HepG2 (cell line): ENCODE results near the gene TSGA10. TPM values are rescaled to one million over a fixed set of nuclear protein-coding genes. Genes with fewer than 3 reads are reported as not detected.
A peak's percentile ranks its signal among the peaks of the same experiment; 100 is the strongest.

ENCODE experiments used
- ARNT2 ChIP-seq: sonication (generic); formaldehyde crosslinking; IDR thresholded peaks from 2 replicates; pipeline ENCODE4 v1.8.0; 2022; ENCODE audit warnings: mild to moderate bottlenecking, low read depth, missing genetic modification reagents, moderate library complexity
- HOXD1 ChIP-seq: sonication (generic); formaldehyde crosslinking; IDR thresholded peaks from 2 replicates; pipeline ENCODE4 v1.5.0; 2020; ENCODE audit warnings: missing genetic modification reagents
- JDP2 ChIP-seq: sonication (generic); formaldehyde crosslinking; IDR thresholded peaks from 2 replicates; pipeline ENCODE4 v1.8.1; 2022; ENCODE audit warnings: missing genetic modification reagents, borderline replicate concordance
- KMT2A ChIP-seq: sonication (generic); formaldehyde crosslinking; IDR thresholded peaks from 2 replicates; pipeline ENCODE4 v1.4.0; 2020; ENCODE audit warnings: missing genetic modification reagents
- MIXL1 ChIP-seq: IDR thresholded peaks from 2 replicates; pipeline ENCODE4 v1.6.1; 2016
- PCBP1 ChIP-seq: fragments of 200-400 bp; formaldehyde crosslinking; IDR thresholded peaks from 2 replicates; pipeline ENCODE4 v1.6.1; 2017; ENCODE audit warnings: mild to moderate bottlenecking, low read depth, low read length, borderline replicate concordance
- SMARCE1 ChIP-seq: fragments of 450-650 bp; IDR thresholded peaks from 2 replicates; pipeline ENCODE4 v1.6.1; 2017; ENCODE audit warnings: borderline replicate concordance
- STAT5B ChIP-seq: sonication (generic); formaldehyde crosslinking; IDR thresholded peaks from 2 replicates; pipeline ENCODE4 v1.4.0; 2020; ENCODE audit warnings: missing genetic modification reagents
- ZFAT ChIP-seq: sonication (generic); formaldehyde crosslinking; conservative IDR thresholded peaks from 2 replicates; pipeline ENCODE4 v1.8.1; 2023; ENCODE audit warnings: missing genetic modification reagents, inconsistent platforms
- ZNF101 ChIP-seq: sonication (generic); formaldehyde crosslinking; IDR thresholded peaks from 2 replicates; pipeline ENCODE4 v1.4.0; 2020; ENCODE audit warnings: mild to moderate bottlenecking, low read depth, missing genetic modification reagents, borderline replicate concordance
- ZNF224 ChIP-seq: sonication (generic); formaldehyde crosslinking; IDR thresholded peaks from 2 replicates; pipeline ENCODE4 v1.5.0; 2020; ENCODE audit warnings: mild to moderate bottlenecking, missing genetic modification reagents
- ZNF232 ChIP-seq: sonication (generic); formaldehyde crosslinking; IDR thresholded peaks from 2 replicates; pipeline ENCODE4 v1.4.0; 2020; ENCODE audit warnings: missing genetic modification reagents, borderline replicate concordance
- ZNF292 ChIP-seq: sonication (generic); formaldehyde crosslinking; IDR thresholded peaks from 2 replicates; pipeline ENCODE4 v1.8.1; 2022; ENCODE audit warnings: mild to moderate bottlenecking, low read depth, missing genetic modification reagents, borderline replicate concordance
- ZNF317 ChIP-seq: sonication (generic); formaldehyde crosslinking; IDR thresholded peaks from 2 replicates; pipeline ENCODE4 v1.5.0; 2020; ENCODE audit warnings: mild to moderate bottlenecking, missing genetic modification reagents
- ZNF557 ChIP-seq: sonication (generic); formaldehyde crosslinking; IDR thresholded peaks from 2 replicates; pipeline ENCODE4 v1.4.0; 2020; ENCODE audit warnings: missing genetic modification reagents
- polyA plus RNA-seq, 8 experiments: library from polyadenylated mRNA; depleted of rRNA in 3 of 8; stranded (reverse) in 7 of 8; unstranded in 1 of 8; fragments of >200 nt; fragmentation: Illumina TruSeq in 4 of 8; extraction: Trizol in 4 of 8; gene quantifications; 2 replicates each; pipeline versions ENCODE4 v1.2.1 to v1.2.3, GENCODE V29; 2011 to 2016; ENCODE audit warnings: low read depth in 4 of 8, missing spikeins in 1 of 8, mixed read lengths in 1 of 8; ENCODE audit not compliant: insufficient read depth in 1 of 8
- total RNA-seq, 5 experiments: library from RNA; depleted of rRNA; stranded (reverse); fragments of >200 nt; fragmentation: Illumina TruSeq; extraction: Trizol; gene quantifications; 2 replicates each; pipeline ENCODE4 v1.2.3, GENCODE V29; 2016; ENCODE audit warnings: low read depth in 1 of 5
- TF ChIP-seq, protein P1 (sequence below): sonication (generic); formaldehyde crosslinking; IDR thresholded peaks from 2 replicates; pipeline ENCODE4 v1.4.0; 2020; ENCODE audit warnings: mild to moderate bottlenecking, missing genetic modification reagents
- TF ChIP-seq, protein P2 (sequence below): sonication (generic); formaldehyde crosslinking; conservative IDR thresholded peaks from 2 replicates; pipeline ENCODE4 v1.8.0; 2022; ENCODE audit warnings: mild to moderate bottlenecking, moderate library complexity, missing genetic modification reagents
- TF ChIP-seq, protein P3 (sequence below), 2 experiments: IDR thresholded peaks; 2 replicates each; pipeline ENCODE4 v1.6.1; 2011 to 2012; ENCODE audit warnings: low read length in 2 of 2, borderline replicate concordance in 1 of 2, low read depth in 1 of 2, mild to moderate bottlenecking in 1 of 2, moderate library complexity in 1 of 2

Gene TSGA10
- total and polyA plus RNA-seq, 2 of the 13 experiments (the other 11 are each of a cell fraction or from before 2014, with no cell fraction given): 4.7 to 13.1 TPM

DNA sequence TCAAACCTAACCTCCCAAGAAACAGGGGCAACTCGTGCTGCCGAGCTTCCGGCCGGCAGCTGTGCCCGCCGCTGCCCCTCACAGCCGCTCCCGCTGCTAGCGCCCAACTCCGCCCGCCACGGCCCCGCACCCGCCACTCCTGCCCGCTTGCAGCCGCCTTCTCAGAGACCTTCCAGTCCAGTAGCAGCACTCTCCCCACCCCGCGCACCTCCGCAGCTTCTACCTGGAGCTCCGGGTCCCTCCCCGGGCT lies 14.0 kb downstream of the TSGA10 start (continued):
- TF ChIP-seq ZNF557 (CRISPR knock-in tag): peak; percentile 59; the same call in 1 of the 2 replicates
- no peak for TF ChIP-seq MIXL1 (CRISPR knock-in tag)
- TF ChIP-seq PCBP1: no peak; the same call in 1 of the 2 replicates
- TF ChIP-seq ZNF224: peak; percentile 77; the same call in 1 of the 2 replicates
- TF ChIP-seq SMARCE1: no peak
- peak; percentile 94; the same call in 1 of the 2 replicates for TF ChIP-seq ZNF292 (CRISPR knock-in tag)
- TF ChIP-seq, protein P1, sequence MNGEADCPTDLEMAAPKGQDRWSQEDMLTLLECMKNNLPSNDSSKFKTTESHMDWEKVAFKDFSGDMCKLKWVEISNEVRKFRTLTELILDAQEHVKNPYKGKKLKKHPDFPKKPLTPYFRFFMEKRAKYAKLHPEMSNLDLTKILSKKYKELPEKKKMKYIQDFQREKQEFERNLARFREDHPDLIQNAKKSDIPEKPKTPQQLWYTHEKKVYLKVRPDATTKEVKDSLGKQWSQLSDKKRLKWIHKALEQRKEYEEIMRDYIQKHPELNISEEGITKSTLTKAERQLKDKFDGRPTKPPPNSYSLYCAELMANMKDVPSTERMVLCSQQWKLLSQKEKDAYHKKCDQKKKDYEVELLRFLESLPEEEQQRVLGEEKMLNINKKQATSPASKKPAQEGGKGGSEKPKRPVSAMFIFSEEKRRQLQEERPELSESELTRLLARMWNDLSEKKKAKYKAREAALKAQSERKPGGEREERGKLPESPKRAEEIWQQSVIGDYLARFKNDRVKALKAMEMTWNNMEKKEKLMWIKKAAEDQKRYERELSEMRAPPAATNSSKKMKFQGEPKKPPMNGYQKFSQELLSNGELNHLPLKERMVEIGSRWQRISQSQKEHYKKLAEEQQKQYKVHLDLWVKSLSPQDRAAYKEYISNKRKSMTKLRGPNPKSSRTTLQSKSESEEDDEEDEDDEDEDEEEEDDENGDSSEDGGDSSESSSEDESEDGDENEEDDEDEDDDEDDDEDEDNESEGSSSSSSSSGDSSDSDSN (CRISPR knock-in tag): peak; percentile 99
- peak; percentile 35; the same call in 1 of the 2 replicates for TF ChIP-seq STAT5B (CRISPR knock-in tag)
- peak; percentile 68; the same call in 1 of the 2 replicates for TF ChIP-seq HOXD1
- TF ChIP-seq JDP2: no peak
- TF ChIP-seq KMT2A (CRISPR knock-in tag): peak; percentile 86; the same call in 1 of the 2 replicates
- no peak for TF ChIP-seq ZNF317 (CRISPR knock-in tag)
- TF ChIP-seq, protein P2, sequence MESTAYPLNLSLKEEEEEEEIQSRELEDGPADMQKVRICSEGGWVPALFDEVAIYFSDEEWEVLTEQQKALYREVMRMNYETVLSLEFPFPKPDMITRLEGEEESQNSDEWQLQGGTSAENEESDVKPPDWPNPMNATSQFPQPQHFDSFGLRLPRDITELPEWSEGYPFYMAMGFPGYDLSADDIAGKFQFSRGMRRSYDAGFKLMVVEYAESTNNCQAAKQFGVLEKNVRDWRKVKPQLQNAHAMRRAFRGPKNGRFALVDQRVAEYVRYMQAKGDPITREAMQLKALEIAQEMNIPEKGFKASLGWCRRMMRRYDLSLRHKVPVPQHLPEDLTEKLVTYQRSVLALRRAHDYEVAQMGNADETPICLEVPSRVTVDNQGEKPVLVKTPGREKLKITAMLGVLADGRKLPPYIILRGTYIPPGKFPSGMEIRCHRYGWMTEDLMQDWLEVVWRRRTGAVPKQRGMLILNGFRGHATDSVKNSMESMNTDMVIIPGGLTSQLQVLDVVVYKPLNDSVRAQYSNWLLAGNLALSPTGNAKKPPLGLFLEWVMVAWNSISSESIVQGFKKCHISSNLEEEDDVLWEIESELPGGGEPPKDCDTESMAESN (CRISPR knock-in tag): no peak
- TF ChIP-seq, protein P3, sequence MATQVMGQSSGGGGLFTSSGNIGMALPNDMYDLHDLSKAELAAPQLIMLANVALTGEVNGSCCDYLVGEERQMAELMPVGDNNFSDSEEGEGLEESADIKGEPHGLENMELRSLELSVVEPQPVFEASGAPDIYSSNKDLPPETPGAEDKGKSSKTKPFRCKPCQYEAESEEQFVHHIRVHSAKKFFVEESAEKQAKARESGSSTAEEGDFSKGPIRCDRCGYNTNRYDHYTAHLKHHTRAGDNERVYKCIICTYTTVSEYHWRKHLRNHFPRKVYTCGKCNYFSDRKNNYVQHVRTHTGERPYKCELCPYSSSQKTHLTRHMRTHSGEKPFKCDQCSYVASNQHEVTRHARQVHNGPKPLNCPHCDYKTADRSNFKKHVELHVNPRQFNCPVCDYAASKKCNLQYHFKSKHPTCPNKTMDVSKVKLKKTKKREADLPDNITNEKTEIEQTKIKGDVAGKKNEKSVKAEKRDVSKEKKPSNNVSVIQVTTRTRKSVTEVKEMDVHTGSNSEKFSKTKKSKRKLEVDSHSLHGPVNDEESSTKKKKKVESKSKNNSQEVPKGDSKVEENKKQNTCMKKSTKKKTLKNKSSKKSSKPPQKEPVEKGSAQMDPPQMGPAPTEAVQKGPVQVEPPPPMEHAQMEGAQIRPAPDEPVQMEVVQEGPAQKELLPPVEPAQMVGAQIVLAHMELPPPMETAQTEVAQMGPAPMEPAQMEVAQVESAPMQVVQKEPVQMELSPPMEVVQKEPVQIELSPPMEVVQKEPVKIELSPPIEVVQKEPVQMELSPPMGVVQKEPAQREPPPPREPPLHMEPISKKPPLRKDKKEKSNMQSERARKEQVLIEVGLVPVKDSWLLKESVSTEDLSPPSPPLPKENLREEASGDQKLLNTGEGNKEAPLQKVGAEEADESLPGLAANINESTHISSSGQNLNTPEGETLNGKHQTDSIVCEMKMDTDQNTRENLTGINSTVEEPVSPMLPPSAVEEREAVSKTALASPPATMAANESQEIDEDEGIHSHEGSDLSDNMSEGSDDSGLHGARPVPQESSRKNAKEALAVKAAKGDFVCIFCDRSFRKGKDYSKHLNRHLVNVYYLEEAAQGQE (IDR thresholded peaks at IDR 0.05; ENCODE audit: borderline replicate concordance in 1 of 2, low read depth in 1 of 2, low read length in 2 of 2): peak in 1 of 2 experiments; percentile 45; a peak in 1 of 4 replicates
- no peak for TF ChIP-seq ARNT2
- TF ChIP-seq ZNF101 (CRISPR knock-in tag): no peak
- TF ChIP-seq ZFAT: no peak
- TF ChIP-seq ZNF232 (CRISPR knock-in tag): peak; percentile 87
